Measurements from ENCODE around the gene MAPK4.

- TF ChIP-seq ETV6 (CRISPR knock-in tag; IDR thresholded peaks at IDR 0.05) (no peak), MLX (CRISPR knock-in tag; IDR thresholded peaks at IDR 0.05) (no peak), CTCF (IDR thresholded peaks at IDR 0.05) (no peak), ZNF512 (CRISPR knock-in tag; IDR thresholded peaks at IDR 0.05; ENCODE audit: borderline replicate concordance) (no peak), SMAD4 (CRISPR knock-in tag; IDR thresholded peaks at IDR 0.05) (no peak)
- TF ChIP-seq, protein P1, sequence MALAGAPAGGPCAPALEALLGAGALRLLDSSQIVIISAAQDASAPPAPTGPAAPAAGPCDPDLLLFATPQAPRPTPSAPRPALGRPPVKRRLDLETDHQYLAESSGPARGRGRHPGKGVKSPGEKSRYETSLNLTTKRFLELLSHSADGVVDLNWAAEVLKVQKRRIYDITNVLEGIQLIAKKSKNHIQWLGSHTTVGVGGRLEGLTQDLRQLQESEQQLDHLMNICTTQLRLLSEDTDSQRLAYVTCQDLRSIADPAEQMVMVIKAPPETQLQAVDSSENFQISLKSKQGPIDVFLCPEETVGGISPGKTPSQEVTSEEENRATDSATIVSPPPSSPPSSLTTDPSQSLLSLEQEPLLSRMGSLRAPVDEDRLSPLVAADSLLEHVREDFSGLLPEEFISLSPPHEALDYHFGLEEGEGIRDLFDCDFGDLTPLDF (CRISPR knock-in tag; IDR thresholded peaks at IDR 0.05) = no peak
- TF ChIP-seq, protein P2, sequence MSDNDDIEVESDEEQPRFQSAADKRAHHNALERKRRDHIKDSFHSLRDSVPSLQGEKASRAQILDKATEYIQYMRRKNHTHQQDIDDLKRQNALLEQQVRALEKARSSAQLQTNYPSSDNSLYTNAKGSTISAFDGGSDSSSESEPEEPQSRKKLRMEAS (CRISPR knock-in tag; IDR thresholded peaks at IDR 0.05) = no peak
- TF ChIP-seq, protein P3, sequence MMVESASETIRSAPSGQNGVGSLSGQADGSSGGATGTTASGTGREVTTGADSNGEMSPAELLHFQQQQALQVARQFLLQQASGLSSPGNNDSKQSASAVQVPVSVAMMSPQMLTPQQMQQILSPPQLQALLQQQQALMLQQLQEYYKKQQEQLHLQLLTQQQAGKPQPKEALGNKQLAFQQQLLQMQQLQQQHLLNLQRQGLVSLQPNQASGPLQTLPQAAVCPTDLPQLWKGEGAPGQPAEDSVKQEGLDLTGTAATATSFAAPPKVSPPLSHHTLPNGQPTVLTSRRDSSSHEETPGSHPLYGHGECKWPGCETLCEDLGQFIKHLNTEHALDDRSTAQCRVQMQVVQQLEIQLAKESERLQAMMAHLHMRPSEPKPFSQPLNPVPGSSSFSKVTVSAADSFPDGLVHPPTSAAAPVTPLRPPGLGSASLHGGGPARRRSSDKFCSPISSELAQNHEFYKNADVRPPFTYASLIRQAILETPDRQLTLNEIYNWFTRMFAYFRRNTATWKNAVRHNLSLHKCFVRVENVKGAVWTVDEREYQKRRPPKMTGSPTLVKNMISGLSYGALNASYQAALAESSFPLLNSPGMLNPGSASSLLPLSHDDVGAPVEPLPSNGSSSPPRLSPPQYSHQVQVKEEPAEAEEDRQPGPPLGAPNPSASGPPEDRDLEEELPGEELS (CRISPR knock-in tag; IDR thresholded peaks at IDR 0.05) = no peak
Observed at GRCh38 chr18:50653402-50654093, 93.7 kb downstream of the MAPK4 start.
